ENCODE data around the gene JAML. TPM values are rescaled to one million over a fixed set of nuclear protein-coding genes. Genes with fewer than 3 reads are reported as not detected.

Gene JAML
- polyA plus RNA-seq, 1 donor from 2014 or later = 5.9 TPM

- H3K9me3 Mint-ChIP-seq = no peaks in the 10 kb centered on the region
- H3K27ac Mint-ChIP-seq = no peak overlapping the region
- peak overlapping the region in 1 of 4 donors; percentile 4 for H3K4me3 Mint-ChIP-seq
- peaks cover 3% of the 10 kb centered on the region for H3K36me3 Mint-ChIP-seq
- peaks cover 17 to 39% (median 24%) of the 10 kb centered on the region in 3 donors for H3K4me1 Mint-ChIP-seq
- peaks cover 60% of the 10 kb centered on the region for H3K27me3 Mint-ChIP-seq
These were observed 9.0 kb downstream of the JAML start for GRCh38 chr11:118215765-118216164.

DNA sequence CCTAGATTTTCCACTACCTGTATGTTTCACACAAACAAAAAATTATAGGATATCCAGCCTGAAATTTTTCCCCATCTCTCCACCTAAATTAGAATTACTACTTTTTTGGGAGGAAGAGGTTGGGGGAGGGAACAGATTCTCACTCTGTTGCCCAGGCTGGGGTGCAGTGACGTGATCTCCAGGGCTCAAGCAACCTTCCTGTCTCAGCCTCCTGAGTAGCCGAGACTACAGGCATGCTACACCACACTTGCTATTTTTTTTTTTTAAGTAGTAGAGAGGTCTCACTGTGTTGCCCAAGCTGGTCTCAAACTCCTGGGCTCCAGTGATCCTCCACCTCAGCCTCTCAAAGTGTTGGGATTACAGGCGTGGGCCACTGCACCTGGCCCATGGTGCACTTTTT lies 9.5 kb downstream of the JAML start:
- peaks cover 17 to 39% (median 24%) of the 10 kb centered on the region in 3 donors for H3K4me1 Mint-ChIP-seq
- peak overlapping the region in 1 of 4 donors; percentile 41 for H3K4me3 Mint-ChIP-seq
- H3K9me3 Mint-ChIP-seq = no peaks in the 10 kb centered on the region
- peaks cover 63% of the 10 kb centered on the region for H3K27me3 Mint-ChIP-seq
- H3K27ac Mint-ChIP-seq = no peak overlapping the region
- H3K36me3 Mint-ChIP-seq = peaks cover 3% of the 10 kb centered on the region

- Mint-ChIP-seq H3K27ac (no peak overlapping the region), H3K9me3 (no peaks in the 10 kb centered on the region), H3K4me3 (peak overlapping the region in 2 of 4 donors; percentile 77 to 80), H3K27me3 (peaks cover 58% of the 10 kb centered on the region), H3K36me3 (peaks cover 6% of the 10 kb centered on the region), H3K4me1 (peaks cover 17 to 39% (median 24%) of the 10 kb centered on the region in 3 donors)
These were observed 10.4 kb downstream of the JAML start for GRCh38 chr11:118214210-118214914.

GRCh38 chr11:118213781-118214180 lies 11.0 kb downstream of the JAML start:
- Mint-ChIP-seq H3K4me1 (peaks cover 17 to 39% (median 24%) of the 10 kb centered on the region in 3 donors), H3K9me3 (no peaks in the 10 kb centered on the region)

GRCh38 chr11:118213201-118213600 lies 11.6 kb downstream of the JAML start:
- Mint-ChIP-seq H3K9me3 (no peaks in the 10 kb centered on the region), H3K36me3 (peaks cover 6% of the 10 kb centered on the region), H3K27me3 (peaks cover 53% of the 10 kb centered on the region), H3K27ac (no peak overlapping the region), H3K4me3 (no peak overlapping the region), H3K4me1 (peaks cover 17 to 39% (median 24%) of the 10 kb centered on the region in 3 donors)

More at GRCh38 chr11:118213781-118214180, 11.0 kb downstream of the JAML start:
- Mint-ChIP-seq H3K27me3 (peaks cover 55% of the 10 kb centered on the region), H3K4me3 (peak overlapping the region in 1 of 4 donors; percentile 77), H3K27ac (no peak overlapping the region), H3K36me3 (peaks cover 6% of the 10 kb centered on the region)

DNA sequence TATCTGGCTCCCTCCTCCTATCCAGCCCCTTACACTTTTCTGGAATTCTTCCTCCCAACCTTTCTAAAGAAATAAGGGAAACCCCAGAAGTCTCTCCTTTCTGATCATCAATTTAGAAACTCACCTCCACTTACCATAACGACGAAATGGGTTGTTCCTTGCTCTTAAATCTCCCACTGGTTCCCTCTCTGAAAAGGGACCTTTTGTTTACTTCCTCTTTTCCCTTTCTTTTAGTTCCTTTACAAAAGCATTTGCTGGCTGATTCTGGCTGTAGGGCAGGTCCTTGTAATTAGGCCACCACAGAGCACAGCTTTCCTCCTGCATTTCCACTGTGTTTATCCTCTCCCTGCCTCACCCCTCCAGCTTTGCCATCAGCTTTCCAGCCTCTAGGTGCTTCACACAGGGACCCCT lies 12.0 kb downstream of the JAML start:
- Mint-ChIP-seq H3K4me3 (no peak overlapping the region), H3K4me1 (peaks cover 17 to 38% (median 24%) of the 10 kb centered on the region in 3 donors), H3K36me3 (peaks cover 4% of the 10 kb centered on the region), H3K27me3 (peaks cover 52% of the 10 kb centered on the region), H3K27ac (no peak overlapping the region), H3K9me3 (no peaks in the 10 kb centered on the region)

- peaks cover 17 to 38% (median 24%) of the 10 kb centered on the region in 3 donors for H3K4me1 Mint-ChIP-seq
These were observed 12.6 kb downstream of the JAML start for GRCh38 chr11:118212131-118212725.

DNA sequence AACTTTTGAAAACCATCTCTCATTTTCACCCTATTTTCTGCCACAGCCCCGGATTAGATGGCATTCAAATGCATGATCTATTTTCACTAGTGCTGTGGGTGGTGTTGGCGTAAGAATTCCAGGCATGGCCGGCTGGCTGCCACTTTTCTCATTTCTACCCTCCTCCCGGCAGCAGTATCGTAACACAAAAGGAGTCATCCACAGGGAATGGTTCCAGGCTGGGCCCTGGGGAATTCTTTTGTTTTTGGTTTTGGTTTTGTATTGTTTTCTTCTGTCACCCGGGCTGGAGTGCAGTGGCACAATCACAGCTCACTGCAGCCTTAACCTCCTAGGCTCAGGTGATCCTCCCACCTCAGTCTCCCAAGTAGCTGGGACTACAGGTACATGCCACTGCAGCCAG lies 13.8 kb downstream of the JAML start:
- Mint-ChIP-seq H3K4me1 (peaks cover 17 to 39% (median 30%) of the 10 kb centered on the region in 3 donors), H3K36me3 (peaks cover 3% of the 10 kb centered on the region), H3K9me3 (no peaks in the 10 kb centered on the region), H3K4me3 (no peak overlapping the region), H3K27ac (no peak overlapping the region), H3K27me3 (peaks cover 49% of the 10 kb centered on the region)

More at GRCh38 chr11:118212131-118212725, 12.6 kb downstream of the JAML start:
- no peak overlapping the region for H3K4me3 Mint-ChIP-seq
- peaks cover 49% of the 10 kb centered on the region for H3K27me3 Mint-ChIP-seq
- peaks cover 3% of the 10 kb centered on the region for H3K36me3 Mint-ChIP-seq
- H3K9me3 Mint-ChIP-seq = no peaks in the 10 kb centered on the region
- H3K27ac Mint-ChIP-seq = no peak overlapping the region

DNA sequence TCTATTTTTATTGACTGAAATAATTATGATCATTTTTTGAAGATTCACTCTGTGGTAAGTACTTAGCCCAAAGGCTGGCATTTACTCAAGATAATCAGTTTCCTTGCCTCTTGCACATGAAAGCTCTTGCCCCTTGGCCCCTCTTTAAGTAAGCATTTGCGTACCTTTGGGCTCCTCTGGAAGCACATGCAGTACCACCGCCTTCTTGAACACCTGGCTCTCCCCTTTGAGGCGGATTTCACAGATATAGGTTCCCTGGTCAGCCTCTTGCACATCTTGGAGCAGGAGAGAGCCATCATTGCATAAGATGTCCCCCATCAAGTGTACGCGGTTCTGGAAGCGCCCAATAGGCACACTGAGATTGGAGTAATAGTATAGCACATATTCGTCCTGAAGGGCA lies 14.5 kb downstream of the JAML start:
- H3K4me3 Mint-ChIP-seq = no peak overlapping the region
- H3K27ac Mint-ChIP-seq = no peak overlapping the region
- no peaks in the 10 kb centered on the region for H3K9me3 Mint-ChIP-seq
- peaks cover 17 to 36% (median 30%) of the 10 kb centered on the region in 3 donors for H3K4me1 Mint-ChIP-seq
- H3K36me3 Mint-ChIP-seq = peaks cover 3% of the 10 kb centered on the region
- H3K27me3 Mint-ChIP-seq = peaks cover 50% of the 10 kb centered on the region

GRCh38 chr11:118209033-118209432 lies 15.8 kb downstream of the JAML start:
- peaks cover 3% of the 10 kb centered on the region for H3K36me3 Mint-ChIP-seq

GRCh38 chr11:118207079-118207478 lies 17.7 kb downstream of the JAML start:
- Mint-ChIP-seq H3K36me3 (peaks cover 3% of the 10 kb centered on the region), H3K4me3 (peak overlapping the region in 1 of 4 donors; percentile 45), H3K9me3 (no peaks in the 10 kb centered on the region), H3K27ac (no peak overlapping the region), H3K27me3 (peaks cover 32% of the 10 kb centered on the region), H3K4me1 (peaks cover 3 to 14% (median 12%) of the 10 kb centered on the region in 3 donors)

More at GRCh38 chr11:118209033-118209432, 15.8 kb downstream of the JAML start:
- H3K4me1 Mint-ChIP-seq = peaks cover 7 to 24% (median 19%) of the 10 kb centered on the region in 3 donors
- H3K27ac Mint-ChIP-seq = no peak overlapping the region
- H3K4me3 Mint-ChIP-seq = no peak overlapping the region
- H3K9me3 Mint-ChIP-seq = no peaks in the 10 kb centered on the region
- peaks cover 46% of the 10 kb centered on the region for H3K27me3 Mint-ChIP-seq

GRCh38 chr11:118206391-118207031 lies 18.3 kb downstream of the JAML start:
- Mint-ChIP-seq H3K27me3 (peaks cover 27% of the 10 kb centered on the region), H3K27ac (no peak overlapping the region), H3K4me1 (peaks cover 3 to 9% (median 9%) of the 10 kb centered on the region in 3 donors), H3K36me3 (peaks cover 3% of the 10 kb centered on the region), H3K9me3 (no peaks in the 10 kb centered on the region), H3K4me3 (peak overlapping the region in 1 of 4 donors; percentile 61)

- Mint-ChIP-seq H3K4me1 (peaks cover 3 to 9% (median 9%) of the 10 kb centered on the region in 3 donors), H3K9me3 (no peaks in the 10 kb centered on the region), H3K4me3 (no peak overlapping the region), H3K27me3 (peaks cover 22% of the 10 kb centered on the region), H3K27ac (no peak overlapping the region), H3K36me3 (peaks cover 3% of the 10 kb centered on the region)
These were observed 19.0 kb downstream of the JAML start for GRCh38 chr11:118205606-118206378.

DNA sequence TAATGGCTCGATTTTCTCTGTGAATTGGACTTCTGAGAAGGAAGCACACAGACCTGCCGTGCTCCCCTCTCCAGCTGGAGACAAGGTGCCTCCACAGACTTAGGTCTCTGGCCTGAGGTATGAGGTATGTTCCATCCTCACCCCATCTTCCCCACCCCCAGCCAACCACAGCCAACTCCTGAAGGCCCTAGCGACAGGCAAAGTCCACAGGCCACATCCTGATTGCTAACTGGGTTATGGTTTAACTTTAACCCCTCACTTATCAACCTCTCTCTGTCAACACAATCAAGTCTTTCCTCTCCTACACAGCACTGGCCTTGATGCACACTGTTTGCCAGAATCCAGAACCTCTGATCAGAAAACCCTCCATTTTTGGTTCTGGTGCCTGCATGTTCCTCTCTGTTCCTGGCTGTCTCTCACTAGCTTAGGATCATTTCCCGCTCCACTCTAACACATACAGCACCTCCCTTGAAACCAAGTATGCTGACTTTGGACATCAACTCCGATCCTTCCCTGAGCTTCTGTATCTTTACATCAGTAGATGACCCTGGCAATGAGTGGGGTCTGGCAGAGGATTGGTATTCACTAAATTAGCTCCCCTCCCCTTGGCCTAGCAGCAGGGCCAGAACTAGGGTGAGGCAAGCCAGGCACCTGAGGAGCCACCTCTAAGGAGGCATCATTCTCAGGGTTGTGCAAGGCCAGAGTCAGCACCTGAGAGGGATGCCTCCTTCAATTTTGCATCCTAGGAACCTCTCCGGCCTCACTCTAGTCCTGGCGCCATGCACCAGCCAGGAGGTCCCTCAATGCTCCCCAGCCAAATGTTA lies 22.0 kb downstream of the JAML start:
- Mint-ChIP-seq H3K4me1 (peaks cover 3 to 11% (median 9%) of the 10 kb centered on the region in 3 donors), H3K27ac (no peak overlapping the region), H3K36me3 (no peaks in the 10 kb centered on the region), H3K9me3 (no peaks in the 10 kb centered on the region), H3K27me3 (peaks cover 13% of the 10 kb centered on the region), H3K4me3 (no peak overlapping the region)

Data from IgD-negative memory B cell (primary cell).